IPS-20b (cell line): ENCODE measurements around the gene PABPC3.

ENCODE experiments used
- H3K27ac ChIP-seq: one replicate; pipeline ENCODE4 v1.5.1; 2013; ENCODE audit warnings: low read length
- H3K27me3 ChIP-seq: 2 replicates; pipeline ENCODE4 v1.6.1; 2013; ENCODE audit warnings: mild to moderate bottlenecking, low read length, inconsistent platforms; ENCODE audit not compliant: insufficient read depth
- H3K36me3 ChIP-seq: 2 replicates; pipeline ENCODE4 v1.6.1; 2013; ENCODE audit warnings: low read depth, mild to moderate bottlenecking, inconsistent platforms, low read length, moderate library complexity; ENCODE audit not compliant: insufficient read depth
- H3K4me1 ChIP-seq: 2 replicates; pipeline ENCODE4 v1.6.1; 2013; ENCODE audit warnings: mild to moderate bottlenecking, control low read depth, inconsistent platforms, low read length, moderate library complexity; ENCODE audit not compliant: insufficient read depth
- H3K4me3 ChIP-seq: 2 replicates; pipeline ENCODE4 v1.5.1; 2013; ENCODE audit warnings: mild to moderate bottlenecking, low read length, inconsistent platforms
- H3K9ac ChIP-seq: 2 replicates; pipeline ENCODE4 v1.6.1; 2013; ENCODE audit warnings: low read depth, mild to moderate bottlenecking, inconsistent platforms, low read length, moderate library complexity
- H3K9me3 ChIP-seq: 2 replicates; pipeline ENCODE4 v1.6.1; 2013; ENCODE audit warnings: mild to moderate bottlenecking, low read depth, low read length, inconsistent platforms; ENCODE audit not compliant: insufficient read depth

Gene PABPC3

GRCh38 chr13:25114220-25114619 lies 18.3 kb downstream of the PABPC3 start:
- Histone ChIP-seq H3K4me1 (peaks cover 8% of the 10 kb centered on the region), H3K9ac (no peak overlapping the region), H3K27me3 (no peaks in the 10 kb centered on the region), H3K4me3 (no peak overlapping the region), H3K9me3 (no peaks in the 10 kb centered on the region), H3K36me3 (no peaks in the 10 kb centered on the region), H3K27ac (no peak overlapping the region)

GRCh38 chr13:25116044-25116443 lies 20.1 kb downstream of the PABPC3 start:
- no peak overlapping the region for H3K4me3 ChIP-seq
- peaks cover 8% of the 10 kb centered on the region for H3K4me1 ChIP-seq
- no peaks in the 10 kb centered on the region for H3K27me3 ChIP-seq
- no peak overlapping the region for H3K27ac ChIP-seq
- no peaks in the 10 kb centered on the region for H3K36me3 ChIP-seq
- H3K9me3 ChIP-seq = no peaks in the 10 kb centered on the region
- H3K9ac ChIP-seq = no peak overlapping the region

GRCh38 chr13:25117312-25117711 lies 21.4 kb downstream of the PABPC3 start:
- Histone ChIP-seq H3K9ac (no peak overlapping the region), H3K36me3 (no peaks in the 10 kb centered on the region), H3K27me3 (no peaks in the 10 kb centered on the region), H3K4me1 (peaks cover 8% of the 10 kb centered on the region), H3K9me3 (peaks cover 5% of the 10 kb centered on the region; the same call in 1 of the 2 replicates), H3K4me3 (no peak overlapping the region), H3K27ac (no peak overlapping the region)

- H3K4me1 ChIP-seq = peaks cover 8% of the 10 kb centered on the region
- H3K27me3 ChIP-seq = no peaks in the 10 kb centered on the region
- H3K4me3 ChIP-seq = no peak overlapping the region
- H3K36me3 ChIP-seq = no peaks in the 10 kb centered on the region
- H3K27ac ChIP-seq = no peak overlapping the region
- no peak overlapping the region for H3K9ac ChIP-seq
- peaks cover 6% of the 10 kb centered on the region; the same call in 1 of the 2 replicates for H3K9me3 ChIP-seq
Observed at GRCh38 chr13:25118378-25118905, 22.5 kb downstream of the PABPC3 start.

GRCh38 chr13:25130944-25131343 lies 35.0 kb downstream of the PABPC3 start:
- Histone ChIP-seq H3K9ac (no peak overlapping the region), H3K9me3 (peaks cover 8% of the 10 kb centered on the region; the same call in 1 of the 2 replicates), H3K4me3 (no peak overlapping the region), H3K27ac (no peak overlapping the region), H3K4me1 (peaks cover 16% of the 10 kb centered on the region), H3K36me3 (no peaks in the 10 kb centered on the region; the same call in 1 of the 2 replicates), H3K27me3 (no peaks in the 10 kb centered on the region)

GRCh38 chr13:25131881-25132420 lies 36.0 kb downstream of the PABPC3 start:
- Histone ChIP-seq H3K36me3 (no peaks in the 10 kb centered on the region; the same call in 1 of the 2 replicates), H3K4me1 (peaks cover 26% of the 10 kb centered on the region), H3K4me3 (no peak overlapping the region), H3K9ac (no peak overlapping the region), H3K9me3 (peaks cover 8% of the 10 kb centered on the region; the same call in 1 of the 2 replicates), H3K27ac (no peak overlapping the region), H3K27me3 (no peaks in the 10 kb centered on the region)

- Histone ChIP-seq H3K27ac (no peak overlapping the region), H3K36me3 (no peaks in the 10 kb centered on the region; the same call in 1 of the 2 replicates), H3K4me1 (peaks cover 32% of the 10 kb centered on the region), H3K9me3 (peaks cover 8% of the 10 kb centered on the region; the same call in 1 of the 2 replicates), H3K9ac (no peak overlapping the region), H3K27me3 (no peaks in the 10 kb centered on the region), H3K4me3 (no peak overlapping the region)
Observed at GRCh38 chr13:25132751-25133390, 36.9 kb downstream of the PABPC3 start.

- Histone ChIP-seq H3K27ac (no peak overlapping the region), H3K9me3 (peaks cover 8% of the 10 kb centered on the region; the same call in 1 of the 2 replicates), H3K4me3 (no peak overlapping the region), H3K27me3 (no peaks in the 10 kb centered on the region), H3K36me3 (no peaks in the 10 kb centered on the region; the same call in 1 of the 2 replicates), H3K9ac (peak overlapping the region; percentile 23; the same call in 1 of the 2 replicates), H3K4me1 (peaks cover 38% of the 10 kb centered on the region)
Observed at GRCh38 chr13:25135896-25136295, 40.0 kb downstream of the PABPC3 start.

GRCh38 chr13:25136880-25137787 lies 41.2 kb downstream of the PABPC3 start:
- Histone ChIP-seq H3K9me3 (peaks cover 8% of the 10 kb centered on the region; the same call in 1 of the 2 replicates), H3K4me1 (peaks cover 31% of the 10 kb centered on the region), H3K9ac (peak overlapping the region; percentile 23; the same call in 1 of the 2 replicates), H3K27ac (no peak overlapping the region), H3K4me3 (peak overlapping the region; percentile 52; the same call in 1 of the 2 replicates), H3K36me3 (no peaks in the 10 kb centered on the region; the same call in 1 of the 2 replicates), H3K27me3 (no peaks in the 10 kb centered on the region)

GRCh38 chr13:25137788-25138115 lies 41.8 kb downstream of the PABPC3 start:
- no peaks in the 10 kb centered on the region; the same call in 1 of the 2 replicates for H3K36me3 ChIP-seq
- H3K27me3 ChIP-seq = no peaks in the 10 kb centered on the region
- peaks cover 26% of the 10 kb centered on the region; the same call in 1 of the 2 replicates for H3K4me1 ChIP-seq
- 0 out of 2 replicates have a peak overlapping the region, but pooled peaks have one; percentile 2 for H3K9ac ChIP-seq
- H3K27ac ChIP-seq = no peak overlapping the region
- peaks cover 8% of the 10 kb centered on the region; the same call in 1 of the 2 replicates for H3K9me3 ChIP-seq
- H3K4me3 ChIP-seq = peak overlapping the region; percentile 52; the same call in 1 of the 2 replicates

- Histone ChIP-seq H3K27ac (no peak overlapping the region), H3K9ac (no peak overlapping the region), H3K9me3 (no peaks in the 10 kb centered on the region), H3K36me3 (no peaks in the 10 kb centered on the region), H3K4me1 (peaks cover 25% of the 10 kb centered on the region; the same call in 1 of the 2 replicates), H3K27me3 (no peaks in the 10 kb centered on the region), H3K4me3 (no peak overlapping the region)
Observed at GRCh38 chr13:25141042-25141441, 45.1 kb downstream of the PABPC3 start.
